Neuronal stem cell (in vitro differentiated cells): ENCODE data around the gene GPC5.

Source experiments
- DNase-seq: peaks from one replicate; pipeline ENCODE4 v3.0.0-alpha.2; 2013; ENCODE audit warnings: low spot score
- H2AFZ ChIP-seq: one replicate; pipeline ENCODE4 v1.6.1; 2013; ENCODE audit warnings: mild to moderate bottlenecking, low read length, inconsistent platforms
- H2AK5ac ChIP-seq: 2 replicates; pipeline ENCODE4 v1.6.1; 2013; ENCODE audit warnings: low read depth, mild to moderate bottlenecking, inconsistent platforms, low read length, moderate library complexity, mixed read lengths
- H2BK120ac ChIP-seq: 2 replicates; pipeline ENCODE4 v1.6.1; 2013; ENCODE audit warnings: low read depth, mild to moderate bottlenecking, inconsistent platforms, low read length, moderate library complexity, mixed read lengths
- H2BK12ac ChIP-seq: one replicate; pipeline ENCODE4 v1.6.1; 2013; ENCODE audit warnings: low read length, inconsistent platforms
- H2BK15ac ChIP-seq: 2 replicates; pipeline ENCODE4 v1.6.1; 2013; ENCODE audit warnings: mild to moderate bottlenecking, low read length, inconsistent platforms, mixed read lengths
- H2BK5ac ChIP-seq: one replicate; pipeline ENCODE4 v1.6.1; 2013; ENCODE audit warnings: inconsistent platforms, mild to moderate bottlenecking, low read length, moderate library complexity
- H3K14ac ChIP-seq: one replicate; pipeline ENCODE4 v1.6.1; 2013; ENCODE audit warnings: low read length, inconsistent platforms
- H3K18ac ChIP-seq: 2 replicates; pipeline ENCODE4 v1.6.1; 2013; ENCODE audit warnings: low read length, inconsistent platforms
- H3K23ac ChIP-seq: 2 replicates; pipeline ENCODE4 v1.6.1; 2013; ENCODE audit warnings: low read depth, mild to moderate bottlenecking, mixed read lengths, low read length, inconsistent platforms; ENCODE audit not compliant: poor library complexity
- H3K27ac ChIP-seq: replicated peaks from 3 replicates; pipeline ENCODE4 v1.5.1; 2013; ENCODE audit warnings: low read length, inconsistent platforms
- H3K27me3 ChIP-seq, 3 experiments: 2 replicates each; pipeline ENCODE4 v1.6.1; 2013; ENCODE audit warnings: low read length in 3 of 3, mild to moderate bottlenecking in 2 of 3, inconsistent platforms in 1 of 3, low read depth in 1 of 3, mixed read lengths in 1 of 3, moderate library complexity in 1 of 3; ENCODE audit not compliant: control insufficient read depth in 3 of 3, insufficient read depth in 3 of 3
- H3K36me3 ChIP-seq, 2 donors: replicated peaks in 1 of 2; 2 replicates each; pipeline ENCODE4 v1.6.1; 2013; ENCODE audit warnings: low read length in 2 of 2; ENCODE audit not compliant: control insufficient read depth in 2 of 2, insufficient read depth in 2 of 2
- H3K4ac ChIP-seq: 2 replicates; pipeline ENCODE4 v1.6.1; 2013; ENCODE audit warnings: inconsistent platforms, mild to moderate bottlenecking, low read length, moderate library complexity
- H3K4me1 ChIP-seq, 2 donors: 1 replicate in 1 of 2; 2 replicates in 1 of 2; pipeline ENCODE4 v1.6.1; 2013; ENCODE audit warnings: low read length in 2 of 2, low read depth in 1 of 2; ENCODE audit not compliant: control insufficient read depth in 2 of 2, insufficient read depth in 1 of 2
- H3K4me2 ChIP-seq: one replicate; pipeline ENCODE4 v1.6.1; 2013; ENCODE audit warnings: mild to moderate bottlenecking, low read length, inconsistent platforms; ENCODE audit not compliant: insufficient read depth, poor library complexity, severe bottlenecking
- H3K4me3 ChIP-seq, 2 donors: 2 replicates each; pipeline ENCODE4 v1.5.1; 2013; ENCODE audit warnings: low read length in 2 of 2, mild to moderate bottlenecking in 2 of 2, inconsistent platforms in 1 of 2, moderate library complexity in 1 of 2
- H3K79me1 ChIP-seq: one replicate; pipeline ENCODE4 v1.6.1; 2013; ENCODE audit warnings: low read depth, mild to moderate bottlenecking, inconsistent platforms, low read length, moderate library complexity
- H3K9ac ChIP-seq: one replicate; pipeline ENCODE4 v1.6.1; 2013; ENCODE audit warnings: mild to moderate bottlenecking, low read depth, low read length, inconsistent platforms; ENCODE audit not compliant: poor library complexity
- H3K9me3 ChIP-seq, 2 donors: replicated peaks in 1 of 2; 2 replicates each; pipeline versions ENCODE3 to v1.6.1; 2013; ENCODE audit warnings: low read length in 2 of 2, mild to moderate bottlenecking in 2 of 2, inconsistent platforms in 1 of 2, low read depth in 1 of 2, mixed read lengths in 1 of 2, moderate library complexity in 1 of 2; ENCODE audit not compliant: control insufficient read depth in 2 of 2, insufficient read depth in 1 of 2
- H4K8ac ChIP-seq: one replicate; pipeline ENCODE4 v1.6.1; 2013; ENCODE audit warnings: low read depth, mild to moderate bottlenecking, inconsistent platforms, low read length, moderate library complexity
- H4K91ac ChIP-seq: one replicate; pipeline ENCODE4 v1.6.1; 2013; ENCODE audit warnings: low read length, low read depth, mild to moderate bottlenecking, inconsistent platforms; ENCODE audit not compliant: poor library complexity
- WGBS, 2 donors: extraction: QIAGEN DNeasy Blood & Tissue Kit; methylation state at CpG; one replicate each; pipeline ENCODE4 v1.1.7; 2013; ENCODE audit warnings: missing lambda C conversion rate in 2 of 2, mixed read lengths in 1 of 2; ENCODE audit not compliant: insufficient read length in 2 of 2, insufficient replicate concordance in 1 of 2; ENCODE audit errors: extremely low coverage in 2 of 2; 5-methylcytosine and 5-hydroxymethylcytosine counted together

GPC5 gene

DNA sequence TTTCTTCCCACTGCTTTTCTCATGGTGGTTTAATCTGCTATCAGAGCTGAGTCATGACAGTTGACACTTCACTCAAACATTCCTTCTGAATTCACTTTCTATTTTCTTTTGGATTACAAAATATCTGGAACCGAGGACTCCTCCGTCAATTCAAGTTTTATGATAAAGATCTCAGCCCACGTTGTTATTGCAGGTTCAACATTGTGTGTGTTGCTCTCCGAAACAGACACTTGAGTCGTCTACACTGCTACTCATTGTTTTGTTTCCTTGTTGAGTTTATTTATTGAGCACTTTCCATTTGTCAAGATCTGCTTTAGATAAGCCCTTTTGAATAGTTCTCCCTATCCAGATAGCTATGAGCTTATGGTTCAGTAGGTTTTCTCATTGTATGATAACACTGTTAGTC lies 1192.1 kb downstream of the GPC5 start:
- H3K27ac ChIP-seq, result no peak overlapping the region
- H3K79me1 ChIP-seq, result no peaks in the 10 kb centered on the region
- no peak overlapping the region for H4K91ac ChIP-seq
- no peak overlapping the region for H2BK15ac ChIP-seq
- no peak overlapping the region for H3K4me2 ChIP-seq
- H3K4me1 ChIP-seq, result peaks cover 3% of the 10 kb centered on the region in 2 donors
- H3K9me3 ChIP-seq, result no peaks in the 10 kb centered on the region
- H3K9ac ChIP-seq, result no peak overlapping the region
- no peak overlapping the region for H3K23ac ChIP-seq
- H3K4me3 ChIP-seq, result no peak overlapping the region
- H3K14ac ChIP-seq, result no peak overlapping the region
- H2BK120ac ChIP-seq, result no peak overlapping the region
- no peak overlapping the region for H3K4ac ChIP-seq
- no peak overlapping the region for H2BK12ac ChIP-seq
- no peak for DNase-seq
- no CpG with 5 or more reads among the region's 5 CpGs for WGBS, 2 donors
- no peak overlapping the region for H4K8ac ChIP-seq
- no peak overlapping the region for H2BK5ac ChIP-seq
- H3K27me3 ChIP-seq, result no peaks in the 10 kb centered on the region
- no peaks in the 10 kb centered on the region for H3K36me3 ChIP-seq
- peak overlapping the region; percentile 56 for H2AFZ ChIP-seq
- no peak overlapping the region for H3K18ac ChIP-seq
- H2AK5ac ChIP-seq, result no peak overlapping the region

DNA sequence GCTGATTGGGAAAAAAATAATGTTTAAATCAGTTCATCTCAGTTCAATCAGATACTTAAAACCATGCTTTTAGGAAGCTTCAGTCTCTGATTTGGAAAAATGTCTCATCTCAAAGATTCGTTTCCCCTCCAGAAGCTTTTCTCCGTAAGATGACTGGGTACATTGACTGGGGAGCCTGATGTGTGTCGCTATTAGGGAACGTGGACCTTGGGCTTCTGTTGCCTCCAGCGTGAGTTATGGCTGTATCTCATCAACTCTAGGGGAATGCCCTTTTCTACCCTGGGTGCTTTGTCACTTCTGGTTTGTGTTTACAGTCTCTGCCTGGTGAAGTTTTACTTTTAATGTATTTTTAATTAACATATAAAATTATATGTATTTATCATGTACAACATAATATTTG lies 1192.7 kb downstream of the GPC5 start:
- Histone ChIP-seq H3K36me3 (no peaks in the 10 kb centered on the region), H2AK5ac (no peak overlapping the region), H3K18ac (no peak overlapping the region), H2AFZ (no peak overlapping the region), H2BK15ac (no peak overlapping the region), H3K9me3 (no peaks in the 10 kb centered on the region), H3K4me3 (no peak overlapping the region), H2BK120ac (no peak overlapping the region), H3K23ac (no peak overlapping the region), H4K8ac (no peak overlapping the region), H3K27ac (no peak overlapping the region), H4K91ac (no peak overlapping the region), H3K4me1 (peaks cover 3% of the 10 kb centered on the region in 2 donors), H2BK12ac (no peak overlapping the region), H2BK5ac (no peak overlapping the region), H3K27me3 (no peaks in the 10 kb centered on the region), H3K4me2 (no peak overlapping the region), H3K4ac (no peak overlapping the region), H3K79me1 (no peaks in the 10 kb centered on the region), H3K14ac (no peak overlapping the region), H3K9ac (no peak overlapping the region)
- DNase-seq, result no peak
- WGBS, 2 donors, result no CpG with 5 or more reads among the region's 5 CpGs

DNA sequence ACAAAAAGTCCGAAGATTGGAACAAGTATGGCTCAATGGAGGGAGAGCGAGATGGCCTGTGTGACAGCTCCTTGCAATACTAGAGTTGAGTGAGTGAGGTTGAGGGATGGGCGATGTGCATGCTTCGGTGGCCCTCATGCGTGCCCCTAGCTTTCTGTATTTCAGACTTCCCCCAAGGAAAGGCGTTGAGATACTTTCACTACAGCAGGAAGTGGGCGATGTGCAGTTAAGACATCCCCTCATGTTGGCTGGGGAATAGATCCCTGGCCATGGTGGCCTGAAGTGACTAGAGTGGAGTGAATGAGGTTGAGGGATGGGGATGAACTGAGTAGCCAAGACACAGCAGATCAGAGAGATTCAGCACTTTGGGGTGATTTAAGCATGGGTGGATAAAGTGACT lies 1194.3 kb downstream of the GPC5 start:
- Histone ChIP-seq H4K91ac (no peak overlapping the region), H3K18ac (no peak overlapping the region), H2BK120ac (no peak overlapping the region), H2AFZ (no peak overlapping the region), H2BK15ac (no peak overlapping the region), H4K8ac (no peak overlapping the region), H3K14ac (no peak overlapping the region), H3K23ac (no peak overlapping the region), H3K4ac (no peak overlapping the region), H3K9me3 (no peaks in the 10 kb centered on the region), H3K79me1 (no peaks in the 10 kb centered on the region), H3K4me1 (peaks cover 0 to 3% of the 10 kb centered on the region in 2 donors), H3K4me2 (no peak overlapping the region), H2AK5ac (no peak overlapping the region), H2BK5ac (no peak overlapping the region), H3K9ac (no peak overlapping the region), H3K27ac (no peak overlapping the region), H2BK12ac (no peak overlapping the region), H3K27me3 (no peaks in the 10 kb centered on the region), H3K36me3 (no peaks in the 10 kb centered on the region), H3K4me3 (no peak overlapping the region)
- no peak for DNase-seq
- WGBS, 2 donors, result no CpG with 5 or more reads among the region's 7 CpGs

DNA sequence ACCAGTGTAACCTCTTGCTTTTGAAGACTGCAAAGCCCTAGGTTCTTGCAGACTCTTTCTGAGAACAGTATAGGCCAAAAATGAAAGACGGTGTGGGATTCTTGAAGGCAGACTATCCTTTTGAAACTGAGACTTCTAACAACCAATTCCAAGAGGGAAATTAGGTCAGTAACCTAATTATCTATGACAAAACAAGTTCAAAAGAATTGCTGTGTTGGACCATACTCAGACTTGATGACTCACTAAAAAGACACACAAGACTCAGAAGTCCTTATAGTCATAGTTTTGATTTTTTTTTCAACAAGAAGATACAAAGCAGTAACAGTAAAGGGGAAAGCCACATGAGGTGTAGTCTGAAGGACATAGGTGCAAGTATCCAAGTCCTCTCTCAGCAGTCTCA lies 1204.1 kb downstream of the GPC5 start:
- Histone ChIP-seq H3K4me3 (no peak overlapping the region), H2BK15ac (no peak overlapping the region), H3K9ac (no peak overlapping the region), H3K36me3 (no peaks in the 10 kb centered on the region), H3K9me3 (no peaks in the 10 kb centered on the region), H2AK5ac (no peak overlapping the region), H2BK5ac (no peak overlapping the region), H3K4ac (no peak overlapping the region), H3K18ac (no peak overlapping the region), H2BK12ac (no peak overlapping the region), H4K8ac (no peak overlapping the region), H3K14ac (no peak overlapping the region), H2BK120ac (no peak overlapping the region), H3K27me3 (no peaks in the 10 kb centered on the region), H3K23ac (no peak overlapping the region), H3K79me1 (no peaks in the 10 kb centered on the region), H3K27ac (no peak overlapping the region), H2AFZ (no peak overlapping the region), H3K4me1 (no peaks in the 10 kb centered on the region), H3K4me2 (no peak overlapping the region), H4K91ac (no peak overlapping the region)
- WGBS, 2 donors, result no CpG with 5 or more reads among the region's 1 CpG
- no peak for DNase-seq
